Measurements from ENCODE around the gene PNMA3.

GRCh38 chrX:153074262-153074899 lies 18.1 kb downstream of the PNMA3 start:
- no peak for TF ChIP-seq CTCF (conservative IDR thresholded peaks at IDR 0.05; ENCODE audit: low read length)
- TF ChIP-seq EZH2phosphoT487 (IDR thresholded peaks at IDR 0.05; ENCODE audit: borderline replicate concordance, low read depth, low read length): no peak
